Mesendoderm (in vitro differentiated cells): Measurements from ENCODE around the gene CDKN2B.

Source experiments
- DNase-seq: peaks from one replicate; pipeline ENCODE4 v3.0.0; 2013
- H2AK5ac ChIP-seq: 2 replicates; pipeline ENCODE4 v1.6.1; 2013; ENCODE audit warnings: low read length, inconsistent platforms
- H2BK120ac ChIP-seq: 2 replicates; pipeline ENCODE4 v1.6.1; 2013; ENCODE audit warnings: low read depth, mild to moderate bottlenecking, low read length, moderate library complexity, mixed read lengths
- H2BK15ac ChIP-seq: replicated peaks from 2 replicates; pipeline ENCODE4 v1.6.1; 2013; ENCODE audit warnings: low read depth, mild to moderate bottlenecking, moderate library complexity
- H2BK5ac ChIP-seq: 2 replicates; pipeline ENCODE4 v1.6.1; 2013; ENCODE audit warnings: low read length, inconsistent platforms
- H3K18ac ChIP-seq: 2 replicates; pipeline ENCODE4 v1.6.1; 2013; ENCODE audit warnings: mild to moderate bottlenecking, low read length, mixed read lengths
- H3K23ac ChIP-seq: one replicate; pipeline ENCODE4 v1.6.1; 2013; ENCODE audit warnings: low read length
- H3K27ac ChIP-seq: 2 replicates; pipeline ENCODE4 v1.5.1; 2013; ENCODE audit warnings: low read depth, mild to moderate bottlenecking, inconsistent platforms, low read length, moderate library complexity
- H3K27me3 ChIP-seq: 2 replicates; pipeline ENCODE4 v1.6.1; 2013; ENCODE audit warnings: low read length, control low read depth, mild to moderate bottlenecking, inconsistent platforms; ENCODE audit not compliant: insufficient read depth, poor library complexity
- H3K36me3 ChIP-seq: 2 replicates; pipeline ENCODE4 v1.6.1; 2013; ENCODE audit warnings: low read length, inconsistent platforms; ENCODE audit not compliant: control insufficient read depth, insufficient read depth
- H3K4ac ChIP-seq: one replicate; pipeline ENCODE4 v1.6.1; 2013; ENCODE audit warnings: low read depth, mild to moderate bottlenecking, low read length, moderate library complexity
- H3K4me1 ChIP-seq: 2 replicates; pipeline ENCODE4 v1.6.1; 2013; ENCODE audit warnings: low read depth, low read length, inconsistent platforms; ENCODE audit not compliant: control insufficient read depth
- H3K4me2 ChIP-seq: 2 replicates; pipeline ENCODE4 v1.6.1; 2013; ENCODE audit warnings: low read length
- H3K4me3 ChIP-seq: 2 replicates; pipeline ENCODE4 v1.5.1; 2013; ENCODE audit warnings: mild to moderate bottlenecking, low read length
- H3K56ac ChIP-seq: one replicate; pipeline ENCODE4 v1.6.1; 2013; ENCODE audit warnings: low read length
- H3K79me1 ChIP-seq: 2 replicates; pipeline ENCODE4 v1.6.1; 2013; ENCODE audit warnings: low read length, inconsistent platforms
- H3K79me2 ChIP-seq: 2 replicates; pipeline ENCODE4 v1.6.1; 2013; ENCODE audit warnings: mild to moderate bottlenecking, low read length; ENCODE audit not compliant: control insufficient read depth, insufficient read depth
- H3K9ac ChIP-seq: 2 replicates; pipeline ENCODE4 v1.6.1; 2013; ENCODE audit warnings: low read length, inconsistent platforms
- H4K5ac ChIP-seq: one replicate; pipeline ENCODE4 v1.6.1; 2013; ENCODE audit warnings: low read length
- H4K8ac ChIP-seq: one replicate; pipeline ENCODE4 v1.6.1; 2013; ENCODE audit warnings: low read depth, mild to moderate bottlenecking, control low read depth, low read length, moderate library complexity
- WGBS: extraction: QIAGEN DNeasy Blood & Tissue Kit; methylation state at CpG from one replicate; pipeline ENCODE4 v1.1.7; 2013; ENCODE audit warnings: low lambda C conversion rate, missing lambda C conversion rate; ENCODE audit not compliant: insufficient coverage; ENCODE audit errors: extremely low coverage; 5-methylcytosine and 5-hydroxymethylcytosine counted together

CDKN2B gene

GRCh38 chr9:22054076-22054475 lies 45.0 kb upstream of the CDKN2B start:
- Histone ChIP-seq H3K18ac (no peak overlapping the region), H3K4me2 (no peak overlapping the region), H4K5ac (no peak overlapping the region), H3K9ac (no peak overlapping the region), H3K27ac (no peak overlapping the region), H3K56ac (no peak overlapping the region), H3K4me3 (no peak overlapping the region), H3K27me3 (no peaks in the 10 kb centered on the region), H2AK5ac (no peak overlapping the region), H3K79me2 (no peaks in the 10 kb centered on the region), H3K23ac (no peak overlapping the region), H2BK15ac (no peak overlapping the region), H3K79me1 (no peaks in the 10 kb centered on the region), H4K8ac (no peak overlapping the region), H2BK120ac (no peak overlapping the region), H3K4ac (no peak overlapping the region), H3K4me1 (peaks cover 2% of the 10 kb centered on the region), H3K36me3 (no peaks in the 10 kb centered on the region), H2BK5ac (no peak overlapping the region)
- WGBS, result no CpG with 5 or more reads among the region's 3 CpGs
- no peak for DNase-seq

- Histone ChIP-seq H2BK5ac (no peak overlapping the region), H4K5ac (no peak overlapping the region), H3K9ac (no peak overlapping the region), H3K4me1 (peaks cover 2% of the 10 kb centered on the region), H3K36me3 (no peaks in the 10 kb centered on the region), H3K4me2 (no peak overlapping the region), H2BK15ac (no peak overlapping the region), H3K79me2 (no peaks in the 10 kb centered on the region), H2AK5ac (no peak overlapping the region), H3K18ac (no peak overlapping the region), H4K8ac (no peak overlapping the region), H3K23ac (no peak overlapping the region), H3K27ac (no peak overlapping the region), H3K4ac (no peak overlapping the region), H3K56ac (no peak overlapping the region), H3K27me3 (no peaks in the 10 kb centered on the region), H3K79me1 (no peaks in the 10 kb centered on the region), H2BK120ac (no peak overlapping the region), H3K4me3 (no peak overlapping the region)
- no peak for DNase-seq
- no CpG with 5 or more reads among the region's 2 CpGs for WGBS
Observed at GRCh38 chr9:22053178-22053577, 44.1 kb upstream of the CDKN2B start.

GRCh38 chr9:22052376-22052945 lies 43.4 kb upstream of the CDKN2B start:
- DNase-seq, result no peak
- no peaks in the 10 kb centered on the region for H3K27me3 ChIP-seq
- H3K4ac ChIP-seq, result no peak overlapping the region
- no peak overlapping the region for H2BK5ac ChIP-seq
- H3K36me3 ChIP-seq, result no peaks in the 10 kb centered on the region
- H3K4me1 ChIP-seq, result peaks cover 2% of the 10 kb centered on the region
- no peak overlapping the region for H3K27ac ChIP-seq
- H4K8ac ChIP-seq, result no peak overlapping the region
- no peak overlapping the region for H4K5ac ChIP-seq
- no peak overlapping the region for H3K4me2 ChIP-seq
- no peak overlapping the region for H3K9ac ChIP-seq
- peak overlapping the region; percentile 60 for H3K18ac ChIP-seq
- peak overlapping the region; percentile 36 for H2BK15ac ChIP-seq
- no CpG with 5 or more reads among the region's 4 CpGs for WGBS
- no peak overlapping the region for H2BK120ac ChIP-seq
- no peak overlapping the region for H2AK5ac ChIP-seq
- no peak overlapping the region for H3K4me3 ChIP-seq
- no peaks in the 10 kb centered on the region for H3K79me1 ChIP-seq
- no peak overlapping the region for H3K56ac ChIP-seq
- H3K23ac ChIP-seq, result no peak overlapping the region
- H3K79me2 ChIP-seq, result no peaks in the 10 kb centered on the region

- Histone ChIP-seq H4K8ac (no peak overlapping the region), H3K9ac (no peak overlapping the region), H3K4me1 (peaks cover 2% of the 10 kb centered on the region), H3K79me1 (no peaks in the 10 kb centered on the region), H3K27me3 (no peaks in the 10 kb centered on the region), H3K23ac (no peak overlapping the region), H2BK15ac (no peak overlapping the region), H3K4me2 (no peak overlapping the region), H3K56ac (no peak overlapping the region), H4K5ac (no peak overlapping the region), H2BK5ac (no peak overlapping the region), H3K4me3 (no peak overlapping the region), H3K36me3 (no peaks in the 10 kb centered on the region), H2AK5ac (no peak overlapping the region), H3K79me2 (no peaks in the 10 kb centered on the region), H3K27ac (no peak overlapping the region), H2BK120ac (no peak overlapping the region), H3K4ac (no peak overlapping the region), H3K18ac (no peak overlapping the region)
- DNase-seq, result no peak
- WGBS, result no CpG with 5 or more reads among the region's 4 CpGs
Observed at GRCh38 chr9:22050924-22051323, 41.8 kb upstream of the CDKN2B start.

- Histone ChIP-seq H3K9ac (no peak overlapping the region), H2BK5ac (no peak overlapping the region), H2AK5ac (no peak overlapping the region), H3K79me2 (no peaks in the 10 kb centered on the region), H3K4me1 (peaks cover 2% of the 10 kb centered on the region), H2BK15ac (no peak overlapping the region), H3K4ac (peak overlapping the region; percentile 68), H2BK120ac (no peak overlapping the region), H3K4me3 (no peak overlapping the region), H3K56ac (no peak overlapping the region), H3K23ac (no peak overlapping the region), H4K5ac (no peak overlapping the region), H4K8ac (no peak overlapping the region), H3K27me3 (no peaks in the 10 kb centered on the region), H3K18ac (no peak overlapping the region), H3K36me3 (no peaks in the 10 kb centered on the region), H3K27ac (no peak overlapping the region), H3K79me1 (no peaks in the 10 kb centered on the region), H3K4me2 (no peak overlapping the region)
- WGBS, result no CpG with 5 or more reads among the region's 1 CpG
- DNase-seq, result no peak
Observed at GRCh38 chr9:22049411-22049810, 40.3 kb upstream of the CDKN2B start.

GRCh38 chr9:22047596-22047995 lies 38.5 kb upstream of the CDKN2B start:
- Histone ChIP-seq H4K8ac (no peak overlapping the region), H3K27ac (no peak overlapping the region)

More at GRCh38 chr9:22047596-22047995, 38.5 kb upstream of the CDKN2B start:
- WGBS, result no CpG with 5 or more reads among the region's 2 CpGs
- H3K9ac ChIP-seq, result no peak overlapping the region
- H2AK5ac ChIP-seq, result no peak overlapping the region
- no peak overlapping the region for H3K4me2 ChIP-seq
- H4K5ac ChIP-seq, result no peak overlapping the region
- no peak overlapping the region for H3K4me3 ChIP-seq
- H2BK120ac ChIP-seq, result no peak overlapping the region
- no peak overlapping the region for H2BK5ac ChIP-seq
- H3K79me1 ChIP-seq, result no peaks in the 10 kb centered on the region
- H3K27me3 ChIP-seq, result no peaks in the 10 kb centered on the region
- H3K23ac ChIP-seq, result no peak overlapping the region
- H3K79me2 ChIP-seq, result no peaks in the 10 kb centered on the region
- no peak for DNase-seq
- peaks cover 2% of the 10 kb centered on the region for H3K4me1 ChIP-seq
- no peak overlapping the region for H2BK15ac ChIP-seq
- no peaks in the 10 kb centered on the region for H3K36me3 ChIP-seq
- H3K56ac ChIP-seq, result no peak overlapping the region
- H3K4ac ChIP-seq, result no peak overlapping the region
- no peak overlapping the region for H3K18ac ChIP-seq
